GM12865 (cell line): ENCODE measurements around the gene PTPRN2.
"Not testable (repeated sequence)": the region's sequence is repeated elsewhere in the genome, so short reads cannot be mapped to it uniquely, and the experiment has no call there.

Experiments used
- DNase-seq: peaks from one replicate; pipeline ENCODE4 v3.0.0; 2010; ENCODE audit warnings: low read depth
- H3K4me3 ChIP-seq: 2 replicates; pipeline ENCODE4 v1.5.1; 2011; ENCODE audit warnings: mild to moderate bottlenecking, low read depth, low read length, control low read depth
- TF ChIP-seq, protein P1 (sequence below): IDR thresholded peaks from 2 replicates; pipeline ENCODE4 v1.5.1; 2011; ENCODE audit warnings: low read length, control low read depth, low read depth, inconsistent platforms; ENCODE audit not compliant: insufficient read depth; ENCODE audit errors: missing control alignments

The PTPRN2 gene

GRCh38 chr7:158587162-158588084 lies at the start of gene PTPRN2:
Gene PTPRN2 (minus strand): TSS chr7:158587823.
- DNase-seq = peak; percentile 50
- H3K4me3 ChIP-seq = no peak within 1 kb of the TSS
- TF ChIP-seq, protein P1, sequence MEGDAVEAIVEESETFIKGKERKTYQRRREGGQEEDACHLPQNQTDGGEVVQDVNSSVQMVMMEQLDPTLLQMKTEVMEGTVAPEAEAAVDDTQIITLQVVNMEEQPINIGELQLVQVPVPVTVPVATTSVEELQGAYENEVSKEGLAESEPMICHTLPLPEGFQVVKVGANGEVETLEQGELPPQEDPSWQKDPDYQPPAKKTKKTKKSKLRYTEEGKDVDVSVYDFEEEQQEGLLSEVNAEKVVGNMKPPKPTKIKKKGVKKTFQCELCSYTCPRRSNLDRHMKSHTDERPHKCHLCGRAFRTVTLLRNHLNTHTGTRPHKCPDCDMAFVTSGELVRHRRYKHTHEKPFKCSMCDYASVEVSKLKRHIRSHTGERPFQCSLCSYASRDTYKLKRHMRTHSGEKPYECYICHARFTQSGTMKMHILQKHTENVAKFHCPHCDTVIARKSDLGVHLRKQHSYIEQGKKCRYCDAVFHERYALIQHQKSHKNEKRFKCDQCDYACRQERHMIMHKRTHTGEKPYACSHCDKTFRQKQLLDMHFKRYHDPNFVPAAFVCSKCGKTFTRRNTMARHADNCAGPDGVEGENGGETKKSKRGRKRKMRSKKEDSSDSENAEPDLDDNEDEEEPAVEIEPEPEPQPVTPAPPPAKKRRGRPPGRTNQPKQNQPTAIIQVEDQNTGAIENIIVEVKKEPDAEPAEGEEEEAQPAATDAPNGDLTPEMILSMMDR = no peak

GRCh38 chr7:158633055-158633956 lies 45.7 kb upstream of the PTPRN2 start:
- H3K4me3 ChIP-seq = no peak overlapping the region
- TF ChIP-seq, protein P1 = no peak
- peak; percentile 21 for DNase-seq

DNA sequence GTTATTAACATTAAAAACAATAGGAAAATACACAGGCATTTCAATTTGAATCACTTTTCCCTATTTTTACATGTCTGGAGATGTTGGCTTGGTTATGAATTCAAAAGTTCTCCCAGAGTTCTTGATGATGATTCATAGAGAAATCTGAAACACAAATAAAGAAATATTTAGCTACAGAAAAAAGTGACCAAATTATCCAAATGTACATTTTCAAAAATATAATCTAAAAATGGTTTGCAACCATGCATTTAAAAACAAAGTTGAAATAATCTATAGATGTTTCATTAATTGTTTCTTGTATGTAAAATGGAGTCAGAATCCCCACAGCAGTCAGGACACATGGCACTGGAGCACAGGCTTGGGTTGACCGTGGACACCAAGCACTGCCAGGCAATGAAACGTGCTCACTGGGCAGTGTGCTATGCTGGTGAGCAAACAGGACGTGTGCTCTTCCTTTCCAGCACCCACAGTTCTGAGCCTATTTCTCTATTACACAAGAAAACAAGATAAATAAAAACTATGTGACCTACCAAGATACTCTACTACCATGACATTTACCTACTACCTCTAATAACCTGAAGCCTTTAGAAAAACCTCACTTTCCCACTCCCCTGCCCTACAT lies 44.1 kb upstream of the PTPRN2 start:
- H3K4me3 ChIP-seq = no peak overlapping the region
- TF ChIP-seq, protein P1 = no peak
- no peak for DNase-seq

GRCh38 chr7:158626289-158626688 lies 38.7 kb upstream of the PTPRN2 start:
- not testable (repeated sequence) for H3K4me3 ChIP-seq, DNase-seq

GRCh38 chr7:158623241-158623640 lies 35.6 kb upstream of the PTPRN2 start:
- no peak for DNase-seq
- H3K4me3 ChIP-seq = no peak overlapping the region
- TF ChIP-seq, protein P1 = no peak

- no peak overlapping the region for H3K4me3 ChIP-seq
- TF ChIP-seq, protein P1 = no peak
These were observed 33.3 kb upstream of the PTPRN2 start for GRCh38 chr7:158620839-158621441.

More at GRCh38 chr7:158620839-158621441, 33.3 kb upstream of the PTPRN2 start:
- no peak for DNase-seq
